LNCaP clone FGC (cell line): ENCODE results near the gene ALOX15.

Experiments
- DNase-seq: peaks from one replicate; pipeline ENCODE4 v3.0.0-alpha.2; 2011; ENCODE audit warnings: low read depth
- H3K4me3 ChIP-seq: 2 replicates; pipeline ENCODE4 v1.5.1; 2011; ENCODE audit warnings: mild to moderate bottlenecking, low read depth, low read length, control low read depth
- CTCF ChIP-seq: IDR thresholded peaks from 2 replicates; pipeline ENCODE4 v1.5.1; 2012; ENCODE audit warnings: mild to moderate bottlenecking; ENCODE audit not compliant: control insufficient read depth, insufficient read depth; ENCODE audit errors: extremely low read depth

ALOX15 gene

GRCh38 chr17:4674685-4674998 lies 33.2 kb upstream of the ALOX15 start:
- H3K4me3 ChIP-seq: no peak overlapping the region
- TF ChIP-seq CTCF: no peak
- DNase-seq: no peak

GRCh38 chr17:4673986-4674684 lies 32.7 kb upstream of the ALOX15 start:
- no peak for TF ChIP-seq CTCF
- no peak for DNase-seq
- H3K4me3 ChIP-seq: no peak overlapping the region

- TF ChIP-seq CTCF: no peak
- H3K4me3 ChIP-seq: no peak overlapping the region
- DNase-seq: no peak
These were observed 31.7 kb upstream of the ALOX15 start for GRCh38 chr17:4673169-4673568.

- no peak for TF ChIP-seq CTCF
- no peak for DNase-seq
- no peak overlapping the region for H3K4me3 ChIP-seq
These were observed 31.3 kb upstream of the ALOX15 start for GRCh38 chr17:4672751-4673150.

GRCh38 chr17:4672055-4672630 lies 30.7 kb upstream of the ALOX15 start:
- no peak overlapping the region for H3K4me3 ChIP-seq
- TF ChIP-seq CTCF: no peak
- no peak for DNase-seq

GRCh38 chr17:4667166-4667565 lies 25.7 kb upstream of the ALOX15 start:
- TF ChIP-seq CTCF: no peak
- no peak for DNase-seq
- no peak overlapping the region for H3K4me3 ChIP-seq

GRCh38 chr17:4666296-4666695 lies 24.8 kb upstream of the ALOX15 start:
- TF ChIP-seq CTCF: no peak
- H3K4me3 ChIP-seq: no peak overlapping the region
- DNase-seq: no peak
